Activated CD4-positive, alpha-beta T cell treated with anti-CD3 and anti-CD28 coated beads, Interleukin-2, Interleukin-4, amounts not matched to agents 100 ng/mL and 50 ng/mL, durations not matched to agents 16 hours and 8 hours (primary cell): Measurements from ENCODE around the gene SOX10.

Experiments
- DNase-seq: peaks from one replicate; pipeline ENCODE4 v3.0.0-alpha.2; 2020; ENCODE audit warnings: low spot score

Gene SOX10

GRCh38 chr22:37930270-37930951 lies 53.9 kb downstream of the SOX10 start:
- DNase-seq = no peak

- no peak for DNase-seq
These were observed 55.0 kb downstream of the SOX10 start for GRCh38 chr22:37929390-37929789.

- no peak for DNase-seq
These were observed 56.8 kb downstream of the SOX10 start for GRCh38 chr22:37927637-37927936.

- no peak for DNase-seq
These were observed 57.4 kb downstream of the SOX10 start for GRCh38 chr22:37926771-37927636.

GRCh38 chr22:37926358-37926757 lies 58.0 kb downstream of the SOX10 start:
- no peak for DNase-seq

GRCh38 chr22:37925767-37926166 lies 58.6 kb downstream of the SOX10 start:
- DNase-seq = no peak

- no peak for DNase-seq
These were observed 59.0 kb downstream of the SOX10 start for GRCh38 chr22:37925330-37925729.

- DNase-seq = no peak
These were observed 59.8 kb downstream of the SOX10 start for GRCh38 chr22:37924386-37925065.

GRCh38 chr22:37923927-37924326 lies 60.4 kb downstream of the SOX10 start:
- no peak for DNase-seq
